GM21381 (cell line): ENCODE measurements around the gene SMARCA1.

Experiments used
- ATAC-seq: cut with Tn5 transposase; IDR thresholded peaks from one replicate; pipeline ENCODE4 v1.9.1; 2021; ENCODE audit warnings: mild to moderate bottlenecking, moderate library complexity; ENCODE audit not compliant: unreplicated experiment

Gene SMARCA1

GRCh38 chrX:129531132-129531531 lies 7.8 kb upstream of the SMARCA1 start:
- ATAC-seq: no peak

GRCh38 chrX:129530410-129530809 lies 7.1 kb upstream of the SMARCA1 start:
- no peak for ATAC-seq

GRCh38 chrX:129529685-129530281 lies 6.5 kb upstream of the SMARCA1 start:
- no peak for ATAC-seq

GRCh38 chrX:129525896-129526295 lies 2.6 kb upstream of the SMARCA1 start:
- no peak for ATAC-seq

GRCh38 chrX:129525162-129525561 lies 1.9 kb upstream of the SMARCA1 start:
- no peak for ATAC-seq

- ATAC-seq: no peak
Measured at GRCh38 chrX:129524250-129524850, 1.1 kb upstream of the SMARCA1 start.

GRCh38 chrX:129522184-129523078 lies 859 bp downstream of the SMARCA1 start:
- no peak for ATAC-seq

- ATAC-seq: no peak
Measured at GRCh38 chrX:129520151-129520550, 3.1 kb downstream of the SMARCA1 start.

- no peak for ATAC-seq
Measured at GRCh38 chrX:129516402-129516801, 6.9 kb downstream of the SMARCA1 start.

- no peak for ATAC-seq
Measured at GRCh38 chrX:129512409-129512808, 10.9 kb downstream of the SMARCA1 start.

GRCh38 chrX:129511689-129512088 lies 11.6 kb downstream of the SMARCA1 start:
- no peak for ATAC-seq

- ATAC-seq: no peak
Measured at GRCh38 chrX:129510331-129510730, 13.0 kb downstream of the SMARCA1 start.

GRCh38 chrX:129497146-129497843 lies 26.0 kb downstream of the SMARCA1 start:
- no peak for ATAC-seq

- no peak for ATAC-seq
Measured at GRCh38 chrX:129496625-129497024, 26.7 kb downstream of the SMARCA1 start.

- ATAC-seq: no peak
Measured at GRCh38 chrX:129495900-129496299, 27.4 kb downstream of the SMARCA1 start.

- no peak for ATAC-seq
Measured at GRCh38 chrX:129494887-129495286, 28.4 kb downstream of the SMARCA1 start.

GRCh38 chrX:129493643-129494042 lies 29.6 kb downstream of the SMARCA1 start:
- no peak for ATAC-seq

GRCh38 chrX:129490330-129490729 lies 33.0 kb downstream of the SMARCA1 start:
- ATAC-seq: no peak

GRCh38 chrX:129488359-129488758 lies 34.9 kb downstream of the SMARCA1 start:
- ATAC-seq: no peak

- no peak for ATAC-seq
Measured at GRCh38 chrX:129480889-129481288, 42.4 kb downstream of the SMARCA1 start.

- ATAC-seq: no peak
Measured at GRCh38 chrX:129478516-129478915, 44.8 kb downstream of the SMARCA1 start.
